ENCODE measurements around the gene CANT1. TPM values are rescaled to one million over a fixed set of nuclear protein-coding genes. Genes with fewer than 3 reads are reported as not detected.

CANT1 gene
- total and polyA plus RNA-seq, 2 donors (not counting 1 experiment from before 2014, with no cell fraction given), result 39.9 to 46.6 TPM

DNA sequence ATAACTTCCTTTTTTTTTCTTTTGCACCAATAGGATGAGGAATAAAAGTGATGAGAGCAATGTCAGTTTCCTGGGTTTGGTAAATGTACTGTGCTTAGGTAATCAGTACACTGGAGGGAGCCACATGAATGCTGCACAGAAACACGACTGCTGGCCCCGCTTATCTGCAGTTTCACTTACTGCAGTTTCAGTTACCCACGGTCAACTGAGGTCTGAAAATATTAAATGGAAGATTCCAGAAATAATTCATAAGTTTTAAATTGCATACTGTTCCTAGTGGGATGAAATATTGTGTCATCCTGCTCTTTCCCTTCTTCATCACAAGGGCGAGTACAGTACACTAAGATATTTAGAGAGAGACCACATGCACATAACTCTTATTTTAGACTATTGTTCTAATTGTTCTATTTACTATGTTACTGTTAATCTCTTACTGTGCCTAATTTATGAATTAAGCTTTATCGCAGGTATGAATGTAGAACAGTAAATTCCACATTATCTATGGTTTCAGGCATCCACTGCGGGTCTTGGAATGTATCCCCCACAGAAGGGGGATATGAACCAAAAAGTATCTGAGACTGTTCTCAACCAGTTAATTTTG, 23.4 kb downstream of the CANT1 start:
- H2AFZ ChIP-seq (ENCODE audit: low read length), result peak overlapping the region; percentile 35
- DNase-seq (ENCODE audit: low read depth in 2 of 2), result peak; percentile 27 to 62
- peak overlapping the region; percentile 27 for H3K27ac ChIP-seq (ENCODE audit: insufficient read depth, low read length)

DNA sequence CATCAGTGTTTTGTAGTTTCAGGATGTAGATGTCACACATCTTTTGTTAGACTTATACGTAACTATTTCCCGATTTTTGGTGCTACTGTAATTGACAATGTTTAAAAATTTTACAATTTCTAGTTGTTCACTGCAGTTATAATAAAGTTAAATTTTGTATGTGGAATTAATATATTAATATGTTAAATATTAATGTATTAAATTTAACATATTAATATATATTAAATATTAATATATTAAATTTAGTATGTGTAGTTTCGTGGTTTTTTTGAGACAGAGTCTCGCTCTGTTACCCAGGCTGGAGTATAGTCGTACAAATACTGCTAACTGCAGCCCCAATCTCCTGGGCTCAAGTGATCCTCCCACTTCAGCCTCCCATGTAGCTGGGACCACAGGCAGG, 24.2 kb downstream of the CANT1 start:
- no peak overlapping the region for H3K4me2 ChIP-seq (ENCODE audit: extremely low read depth, insufficient read depth, low read length)
- no peaks in the 10 kb centered on the region for H3K27me3 ChIP-seq (ENCODE audit: control insufficient read depth, insufficient read depth, low read length)
- H3K9me3 ChIP-seq (ENCODE audit: control insufficient read depth, insufficient read depth, low read depth, low read length), result no peaks in the 10 kb centered on the region
- no peak overlapping the region for H3K9ac ChIP-seq (ENCODE audit: insufficient read depth, low read length)
- peaks cover 3% of the 10 kb centered on the region for H3K4me1 ChIP-seq (ENCODE audit: control insufficient read depth, extremely low read depth, insufficient read depth, low read length)
- no peak overlapping the region for H3K27ac ChIP-seq (ENCODE audit: insufficient read depth, low read length)
- no peaks in the 10 kb centered on the region for H4K20me1 ChIP-seq (ENCODE audit: control insufficient read depth, extremely low read depth, insufficient read depth, low read length)
- no peaks in the 10 kb centered on the region for H3K79me2 ChIP-seq (ENCODE audit: control insufficient read depth, insufficient read depth, low read length)
- TF ChIP-seq EZH2 (IDR thresholded peaks at IDR 0.05; ENCODE audit: low read length, missing control alignments), result no peak
- TF ChIP-seq, protein P1, sequence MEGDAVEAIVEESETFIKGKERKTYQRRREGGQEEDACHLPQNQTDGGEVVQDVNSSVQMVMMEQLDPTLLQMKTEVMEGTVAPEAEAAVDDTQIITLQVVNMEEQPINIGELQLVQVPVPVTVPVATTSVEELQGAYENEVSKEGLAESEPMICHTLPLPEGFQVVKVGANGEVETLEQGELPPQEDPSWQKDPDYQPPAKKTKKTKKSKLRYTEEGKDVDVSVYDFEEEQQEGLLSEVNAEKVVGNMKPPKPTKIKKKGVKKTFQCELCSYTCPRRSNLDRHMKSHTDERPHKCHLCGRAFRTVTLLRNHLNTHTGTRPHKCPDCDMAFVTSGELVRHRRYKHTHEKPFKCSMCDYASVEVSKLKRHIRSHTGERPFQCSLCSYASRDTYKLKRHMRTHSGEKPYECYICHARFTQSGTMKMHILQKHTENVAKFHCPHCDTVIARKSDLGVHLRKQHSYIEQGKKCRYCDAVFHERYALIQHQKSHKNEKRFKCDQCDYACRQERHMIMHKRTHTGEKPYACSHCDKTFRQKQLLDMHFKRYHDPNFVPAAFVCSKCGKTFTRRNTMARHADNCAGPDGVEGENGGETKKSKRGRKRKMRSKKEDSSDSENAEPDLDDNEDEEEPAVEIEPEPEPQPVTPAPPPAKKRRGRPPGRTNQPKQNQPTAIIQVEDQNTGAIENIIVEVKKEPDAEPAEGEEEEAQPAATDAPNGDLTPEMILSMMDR (conservative IDR thresholded peaks at IDR 0.05 in 1 of 2, IDR thresholded peaks at IDR 0.05 in 1 of 2; ENCODE audit: low read depth in 1 of 2, low read length in 2 of 2), result no peak
- H3K4me3 ChIP-seq (replicated peaks in 1 of 4; ENCODE audit: control extremely low read depth in 1 of 4, insufficient read depth in 1 of 4, low read depth in 3 of 4, low read length in 4 of 4), result no peak overlapping the region
- no peak overlapping the region for H2AFZ ChIP-seq (ENCODE audit: low read length)
- H3K36me3 ChIP-seq (ENCODE audit: control insufficient read depth, insufficient read depth, low read length), result peaks cover 2% of the 10 kb centered on the region
- DNase-seq (ENCODE audit: low read depth in 2 of 2), result no peak

More for the DNA sequence above, 23.4 kb downstream of the CANT1 start:
- H3K4me1 ChIP-seq (ENCODE audit: control insufficient read depth, extremely low read depth, insufficient read depth, low read length), result peaks cover 3% of the 10 kb centered on the region
- no peaks in the 10 kb centered on the region for H3K79me2 ChIP-seq (ENCODE audit: control insufficient read depth, insufficient read depth, low read length)
- H3K4me3 ChIP-seq (replicated peaks in 1 of 4; ENCODE audit: control extremely low read depth in 1 of 4, insufficient read depth in 1 of 4, low read depth in 3 of 4, low read length in 4 of 4), result peak overlapping the region in 2 of 4 experiments; percentile 38 to 49
- no peaks in the 10 kb centered on the region for H3K9me3 ChIP-seq (ENCODE audit: control insufficient read depth, insufficient read depth, low read depth, low read length)
- no peaks in the 10 kb centered on the region for H3K27me3 ChIP-seq (ENCODE audit: control insufficient read depth, insufficient read depth, low read length)
- H4K20me1 ChIP-seq (ENCODE audit: control insufficient read depth, extremely low read depth, insufficient read depth, low read length), result no peaks in the 10 kb centered on the region
- H3K4me2 ChIP-seq (ENCODE audit: extremely low read depth, insufficient read depth, low read length), result peak overlapping the region; percentile 83
- TF ChIP-seq, protein P1 (conservative IDR thresholded peaks at IDR 0.05 in 1 of 2, IDR thresholded peaks at IDR 0.05 in 1 of 2; ENCODE audit: low read depth in 1 of 2, low read length in 2 of 2), result peak; percentile 9 to 41
- TF ChIP-seq EZH2 (IDR thresholded peaks at IDR 0.05; ENCODE audit: low read length, missing control alignments), result no peak
- peaks cover 5% of the 10 kb centered on the region for H3K36me3 ChIP-seq (ENCODE audit: control insufficient read depth, insufficient read depth, low read length)
- no peak overlapping the region for H3K9ac ChIP-seq (ENCODE audit: insufficient read depth, low read length)

DNA sequence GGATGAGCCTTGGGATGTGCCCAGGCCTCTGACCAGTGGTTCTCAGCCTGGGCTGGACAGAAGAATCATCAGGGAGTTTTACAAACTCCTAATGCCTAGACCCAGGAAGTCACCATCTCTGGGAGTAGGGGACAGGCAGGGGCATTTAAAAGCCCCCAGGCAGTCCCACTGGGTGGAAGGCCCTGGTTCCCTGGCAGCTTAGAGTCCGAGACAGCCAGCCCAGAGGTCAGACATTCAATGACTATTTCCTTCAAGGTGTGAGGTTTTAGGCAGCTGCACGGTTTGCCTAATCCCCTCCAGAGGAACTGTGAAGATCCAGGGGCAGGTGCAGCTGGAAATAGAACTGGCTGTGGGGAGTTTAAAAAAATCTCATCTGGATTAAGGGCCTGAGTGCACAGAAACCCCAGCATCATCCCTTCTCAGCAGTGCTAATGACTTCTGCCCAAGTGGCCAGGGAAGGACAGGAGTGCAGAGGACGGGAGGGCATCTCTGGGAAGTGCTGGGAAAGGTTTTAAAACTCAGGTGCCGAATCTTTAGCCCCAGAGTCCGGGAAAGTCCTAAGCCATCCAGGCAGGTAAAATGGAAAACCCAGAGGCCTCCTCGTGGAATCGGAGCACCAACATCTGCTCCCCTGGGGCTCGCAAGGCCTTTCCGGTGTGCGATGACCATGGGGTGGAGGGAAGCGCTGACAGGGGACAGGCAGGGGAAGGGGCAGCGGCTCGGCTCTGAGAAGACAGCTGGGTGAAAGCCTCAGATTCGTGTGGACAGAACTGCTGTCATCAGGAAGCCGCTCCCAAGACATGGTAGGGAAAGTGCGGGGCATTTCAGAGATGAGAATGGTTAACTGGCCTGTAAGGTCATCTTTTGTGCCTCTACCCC, 28.3 kb downstream of the CANT1 start:
- Histone ChIP-seq H3K36me3 (ENCODE audit: control insufficient read depth, insufficient read depth, low read length) (peaks cover 5% of the 10 kb centered on the region), H3K27ac (ENCODE audit: insufficient read depth, low read length) (no peak overlapping the region), H3K79me2 (ENCODE audit: control insufficient read depth, insufficient read depth, low read length) (peaks cover 13% of the 10 kb centered on the region), H3K9me3 (ENCODE audit: control insufficient read depth, insufficient read depth, low read depth, low read length) (no peaks in the 10 kb centered on the region), H3K4me3 (replicated peaks in 1 of 4; ENCODE audit: control extremely low read depth in 1 of 4, insufficient read depth in 1 of 4, low read depth in 3 of 4, low read length in 4 of 4) (no peak overlapping the region), H3K4me2 (ENCODE audit: extremely low read depth, insufficient read depth, low read length) (no peak overlapping the region), H2AFZ (ENCODE audit: low read length) (no peak overlapping the region), H3K27me3 (ENCODE audit: control insufficient read depth, insufficient read depth, low read length) (no peaks in the 10 kb centered on the region), H3K9ac (ENCODE audit: insufficient read depth, low read length) (no peak overlapping the region), H3K4me1 (ENCODE audit: control insufficient read depth, extremely low read depth, insufficient read depth, low read length) (peaks cover 15% of the 10 kb centered on the region), H4K20me1 (ENCODE audit: control insufficient read depth, extremely low read depth, insufficient read depth, low read length) (no peaks in the 10 kb centered on the region)
- no peak for TF ChIP-seq EZH2 (IDR thresholded peaks at IDR 0.05; ENCODE audit: low read length, missing control alignments)
- TF ChIP-seq, protein P1 (conservative IDR thresholded peaks at IDR 0.05 in 1 of 2, IDR thresholded peaks at IDR 0.05 in 1 of 2; ENCODE audit: low read depth in 1 of 2, low read length in 2 of 2), result no peak
- DNase-seq (ENCODE audit: low read depth in 2 of 2), result no peak
